BLaER1 treated with 17β-estradiol and CSF1 and Interleukin-3, amounts not matched to agents 10 nM and 100 nM (cell line): ENCODE data around the gene HK1.
A peak's percentile ranks its signal among the peaks of the same experiment; 100 is the strongest.

Experiments used
- H3K27ac ChIP-seq, 11 experiments: shearing (Covaris generic); formaldehyde crosslinking; 2 replicates each; pipeline ENCODE4 v1.8.1; 2022
- H3K27me3 ChIP-seq, 11 experiments: shearing (Covaris generic); formaldehyde crosslinking; 2 replicates each; pipeline ENCODE4 v1.8.1; 2022
- H3K36me3 ChIP-seq, 11 experiments: shearing (Covaris generic); formaldehyde crosslinking; 2 replicates each; pipeline ENCODE4 v1.8.1; 2022
- H3K4me1 ChIP-seq, 10 experiments: shearing (Covaris generic); formaldehyde crosslinking; 2 replicates each; pipeline ENCODE4 v1.8.1; 2022
- H3K4me2 ChIP-seq, 11 experiments: shearing (Covaris generic); formaldehyde crosslinking; 2 replicates each; pipeline ENCODE4 v1.8.1; 2022
- H3K4me3 ChIP-seq, 10 experiments: shearing (Covaris generic); formaldehyde crosslinking; 2 replicates each; pipeline ENCODE4 v1.8.1; 2022
- H3K9ac ChIP-seq, 11 experiments: shearing (Covaris generic); formaldehyde crosslinking; 2 replicates each; pipeline ENCODE4 v1.8.1; 2022
- H3K9me3 ChIP-seq, 11 experiments: shearing (Covaris generic); formaldehyde crosslinking; replicated peaks in 1 of 11; 2 replicates each; pipeline ENCODE4 v1.8.1; 2022
- H4K20me1 ChIP-seq, 11 experiments: shearing (Covaris generic); formaldehyde crosslinking; 2 replicates each; pipeline ENCODE4 v1.8.1; 2022
- Cebpa-rat ChIP-seq, 11 experiments: shearing (Covaris generic); IDR thresholded peaks; 2 replicates each; pipeline ENCODE4 v1.8.1; 2022

Gene HK1

GRCh38 chr10:69312528-69312927, 34.2 kb downstream of the HK1 start:
- no peaks in the 10 kb centered on the region for H3K9me3 ChIP-seq
- H3K4me3 ChIP-seq, result no peak overlapping the region
- no peaks in the 10 kb centered on the region for H4K20me1 ChIP-seq
- peaks cover 3 to 8% (median 6%) of the 10 kb centered on the region in 10 experiments; a peak in 19 of 20 replicates for H3K4me1 ChIP-seq
- TF ChIP-seq Cebpa-rat (IDR thresholded peaks at IDR 0.05), result no peak
- H3K27ac ChIP-seq, result no peak overlapping the region
- no peaks in the 10 kb centered on the region for H3K36me3 ChIP-seq
- H3K9ac ChIP-seq, result no peak overlapping the region
- no peak overlapping the region for H3K4me2 ChIP-seq
- no peaks in the 10 kb centered on the region for H3K27me3 ChIP-seq

- peaks cover 0 to 1% (median 0%) of the 10 kb centered on the region in 11 experiments; a peak in 1 of 22 replicates for H3K36me3 ChIP-seq
- TF ChIP-seq Cebpa-rat (IDR thresholded peaks at IDR 0.05), result no peak
- H4K20me1 ChIP-seq, result peaks cover 4 to 14% (median 7%) of the 10 kb centered on the region in 11 experiments; a peak in 16 of 22 replicates
- H3K9ac ChIP-seq, result no peak overlapping the region
- peaks cover 17 to 20% (median 18%) of the 10 kb centered on the region in 10 experiments for H3K4me1 ChIP-seq
- H3K27ac ChIP-seq, result no peak overlapping the region
- H3K9me3 ChIP-seq, result no peaks in the 10 kb centered on the region
- no peak overlapping the region for H3K4me2 ChIP-seq
- H3K27me3 ChIP-seq, result no peaks in the 10 kb centered on the region
- no peak overlapping the region for H3K4me3 ChIP-seq
Observed at GRCh38 chr10:69315100-69315542, 36.8 kb downstream of the HK1 start.

GRCh38 chr10:69315610-69316312, 37.5 kb downstream of the HK1 start:
- no peak overlapping the region for H3K4me3 ChIP-seq
- no peak for TF ChIP-seq Cebpa-rat (IDR thresholded peaks at IDR 0.05)
- H3K36me3 ChIP-seq, result peaks cover 0 to 8% (median 0%) of the 10 kb centered on the region in 11 experiments; a peak in 4 of 22 replicates
- no peaks in the 10 kb centered on the region for H3K27me3 ChIP-seq
- no peak overlapping the region for H3K27ac ChIP-seq
- H3K9me3 ChIP-seq, result no peaks in the 10 kb centered on the region
- no peak overlapping the region for H3K4me2 ChIP-seq
- H4K20me1 ChIP-seq, result peaks cover 10 to 20% (median 13%) of the 10 kb centered on the region in 11 experiments; a peak in 18 of 22 replicates
- H3K9ac ChIP-seq, result no peak overlapping the region
- H3K4me1 ChIP-seq, result peaks cover 24 to 26% (median 24%) of the 10 kb centered on the region in 10 experiments

DNA sequence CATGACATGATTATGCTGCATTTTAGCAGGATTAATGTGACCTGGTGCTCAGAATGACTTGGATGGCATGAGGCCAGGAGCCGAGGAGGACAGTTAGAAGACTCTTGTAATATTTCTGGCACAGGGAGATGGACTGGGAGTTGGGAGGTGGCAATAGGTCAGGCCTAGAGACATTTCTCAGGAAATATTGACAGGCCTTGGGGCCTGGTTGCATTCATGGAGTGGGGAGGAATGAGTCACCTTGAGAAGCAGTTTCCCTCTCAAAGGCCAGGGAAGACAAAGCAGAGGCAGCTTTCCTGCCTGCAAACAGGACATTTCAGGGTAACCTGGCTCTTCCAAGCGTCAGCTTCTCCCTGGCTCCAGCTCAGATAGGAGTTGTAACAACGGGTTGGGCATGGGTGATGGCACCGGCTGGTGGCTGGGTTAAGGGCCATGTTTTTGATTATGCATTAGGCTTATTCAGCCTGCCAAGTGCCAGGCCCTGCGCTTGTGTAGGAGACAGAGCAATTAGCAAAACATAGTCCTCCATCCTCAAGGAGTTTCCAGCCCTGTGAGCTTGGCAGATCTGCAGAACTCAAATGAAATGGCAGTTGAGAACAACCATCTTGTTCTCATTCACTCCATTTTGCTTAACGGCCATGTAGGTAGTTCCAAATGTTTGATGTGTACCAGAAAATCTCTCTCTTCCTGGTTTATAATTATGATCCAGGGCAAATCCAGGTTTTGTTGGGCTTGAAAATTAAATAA, 38.2 kb downstream of the HK1 start:
- Histone ChIP-seq H3K27me3 (no peaks in the 10 kb centered on the region), H4K20me1 (peaks cover 16 to 27% (median 21%) of the 10 kb centered on the region in 11 experiments; a peak in 19 of 22 replicates), H3K9ac (no peak overlapping the region), H3K4me2 (peak overlapping the region in 2 of 11 experiments; percentile 83 to 99; a peak in 3 of 22 replicates), H3K27ac (no peak overlapping the region), H3K4me1 (peaks cover 31 to 34% (median 31%) of the 10 kb centered on the region in 10 experiments), H3K36me3 (peaks cover 0 to 14% (median 0%) of the 10 kb centered on the region in 11 experiments; a peak in 5 of 22 replicates), H3K4me3 (no peak overlapping the region), H3K9me3 (no peaks in the 10 kb centered on the region)
- TF ChIP-seq Cebpa-rat (IDR thresholded peaks at IDR 0.05), result no peak

DNA sequence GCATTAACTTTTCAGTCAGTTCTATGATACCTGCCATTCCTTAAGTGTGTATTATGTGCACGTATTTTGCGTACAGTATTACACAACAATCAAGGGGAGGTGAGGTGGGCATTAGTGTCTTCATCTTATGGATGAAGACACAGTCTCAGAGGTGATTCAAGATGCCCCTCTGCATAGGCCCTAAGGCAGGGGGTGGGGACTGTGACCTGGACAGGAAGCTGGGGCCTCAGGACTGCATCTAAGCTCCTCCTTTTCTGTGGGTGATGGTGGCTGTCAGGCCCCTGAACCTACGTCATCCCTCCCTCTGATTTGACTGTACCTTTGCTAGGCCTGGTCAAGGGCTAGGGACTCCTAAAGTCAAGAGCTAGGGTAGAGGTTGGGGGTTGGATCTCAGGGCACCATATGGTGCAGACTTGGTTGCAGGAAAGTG, 38.9 kb downstream of the HK1 start:
- peaks cover 0 to 21% (median 0%) of the 10 kb centered on the region in 11 experiments; a peak in 6 of 22 replicates for H3K36me3 ChIP-seq
- no peak for TF ChIP-seq Cebpa-rat (IDR thresholded peaks at IDR 0.05)
- H3K4me1 ChIP-seq, result peaks cover 33 to 41% (median 37%) of the 10 kb centered on the region in 10 experiments
- peak overlapping the region in 2 of 10 experiments; percentile 99 to 100; a peak in 2 of 20 replicates for H3K4me3 ChIP-seq
- no peak overlapping the region for H3K9ac ChIP-seq
- no peaks in the 10 kb centered on the region for H3K27me3 ChIP-seq
- H3K9me3 ChIP-seq, result no peaks in the 10 kb centered on the region
- H3K4me2 ChIP-seq, result peak overlapping the region; percentile 83 to 99 (median 91)
- peaks cover 16 to 34% (median 28%) of the 10 kb centered on the region in 11 experiments; a peak in 19 of 22 replicates for H4K20me1 ChIP-seq
- H3K27ac ChIP-seq, result peak overlapping the region in 2 of 11 experiments; percentile 88 to 91; a peak in 2 of 22 replicates

- H3K4me3 ChIP-seq, result peak overlapping the region; percentile 79 to 100 (median 98)
- H3K4me1 ChIP-seq, result peaks cover 33 to 43% (median 38%) of the 10 kb centered on the region in 10 experiments
- peak overlapping the region; percentile 54 to 91 (median 85); a peak in 21 of 22 replicates for H3K27ac ChIP-seq
- TF ChIP-seq Cebpa-rat (IDR thresholded peaks at IDR 0.05), result no peak
- H3K9me3 ChIP-seq, result no peaks in the 10 kb centered on the region
- H4K20me1 ChIP-seq, result peaks cover 16 to 38% (median 31%) of the 10 kb centered on the region in 11 experiments; a peak in 19 of 22 replicates
- peaks cover 0 to 25% (median 0%) of the 10 kb centered on the region in 11 experiments; a peak in 6 of 22 replicates for H3K36me3 ChIP-seq
- no peaks in the 10 kb centered on the region for H3K27me3 ChIP-seq
- peak overlapping the region; percentile 83 to 99 (median 91) for H3K4me2 ChIP-seq
- peak overlapping the region; percentile 80 to 94 (median 91) for H3K9ac ChIP-seq
Observed at GRCh38 chr10:69317626-69318105, 39.4 kb downstream of the HK1 start.

DNA sequence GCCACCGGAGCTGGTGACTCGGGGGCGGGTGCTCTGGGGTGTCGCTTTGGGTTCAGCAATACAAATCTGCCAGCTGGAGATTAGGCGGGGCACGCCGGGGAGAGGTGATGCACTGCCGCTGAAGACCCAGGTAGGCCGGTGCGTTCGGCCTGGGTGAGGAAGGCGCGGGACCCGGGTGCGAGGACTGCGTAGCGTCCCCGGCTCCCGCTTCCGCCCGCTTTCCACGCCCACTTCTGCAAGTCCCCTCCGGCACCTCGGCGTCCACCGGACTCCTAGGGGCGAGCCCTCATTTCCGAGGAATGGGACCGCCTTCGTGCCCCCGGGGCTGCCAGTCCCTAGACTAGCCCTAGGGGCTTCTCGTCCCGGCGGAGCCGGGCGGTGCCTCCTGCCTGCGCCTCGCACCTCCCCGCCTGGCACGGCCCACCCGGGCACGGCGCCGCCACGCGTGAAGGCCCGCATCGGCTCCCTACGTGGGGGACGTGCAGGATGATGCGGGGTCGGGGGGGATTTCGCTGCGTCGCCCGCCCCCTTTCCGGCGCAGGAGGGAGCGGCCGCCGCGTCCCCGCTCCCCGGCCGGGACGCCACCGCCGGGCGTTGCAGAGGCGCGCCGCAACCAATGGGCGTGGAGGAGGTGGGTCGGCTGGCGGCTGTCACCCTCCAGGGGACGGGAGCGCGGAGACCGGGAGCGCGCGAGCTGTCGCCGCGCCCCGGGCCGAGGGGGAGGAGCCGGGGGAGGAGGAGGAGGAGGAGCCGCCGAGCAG, 40.0 kb downstream of the HK1 start:
- Histone ChIP-seq H3K4me2 (peak overlapping the region; percentile 83 to 99 (median 91)), H3K9ac (peak overlapping the region; percentile 80 to 94 (median 91)), H3K4me1 (peaks cover 33 to 49% (median 38%) of the 10 kb centered on the region in 10 experiments), H3K4me3 (peak overlapping the region; percentile 79 to 100 (median 98)), H4K20me1 (peaks cover 16 to 45% (median 37%) of the 10 kb centered on the region in 11 experiments; a peak in 20 of 22 replicates), H3K9me3 (no peaks in the 10 kb centered on the region), H3K27me3 (no peaks in the 10 kb centered on the region), H3K27ac (peak overlapping the region; percentile 54 to 91 (median 85); a peak in 21 of 22 replicates), H3K36me3 (peaks cover 0 to 25% (median 0%) of the 10 kb centered on the region in 11 experiments; a peak in 6 of 22 replicates)
- no peak for TF ChIP-seq Cebpa-rat (IDR thresholded peaks at IDR 0.05)
